H1 (cell line): Measurements from ENCODE around the gene MMP25. TPM values are rescaled to one million over a fixed set of nuclear protein-coding genes. Genes with fewer than 3 reads are reported as not detected.

Source experiments
- BCL11A ChIP-seq, 2 experiments: IDR thresholded peaks; one replicate each; pipeline ENCODE4 v1.6.1; 2011; ENCODE audit warnings: low read depth in 2 of 2, low read length in 2 of 2, mild to moderate bottlenecking in 2 of 2
- CBX5 ChIP-seq: fragments of 300-800, 300-1000 bp; sonication (generic); IDR thresholded peaks from 2 replicates; pipeline ENCODE4 v1.7.1; 2016; ENCODE audit warnings: antibody characterized with exemption, low read length, low read depth
- CHD2 ChIP-seq: IDR thresholded peaks from 2 replicates; pipeline ENCODE4 v1.6.1; 2012; ENCODE audit warnings: low read length, improper control_type of control experiment
- E2F6 ChIP-seq: IDR thresholded peaks from 2 replicates; pipeline ENCODE4 v1.6.1; 2012; ENCODE audit warnings: inconsistent platforms
- JUN ChIP-seq: IDR thresholded peaks from 2 replicates; pipeline ENCODE4 v1.6.1; 2011; ENCODE audit warnings: low read depth, mild to moderate bottlenecking, improper control_type of control experiment, low read length
- KDM1A ChIP-seq: fragments of 200-600, 300-600 bp; sonication (generic); IDR thresholded peaks from 2 replicates; pipeline ENCODE4 v1.7.1; 2016; ENCODE audit warnings: mild to moderate bottlenecking, low read length, borderline replicate concordance
- KDM5A ChIP-seq: fragments of 200-600 bp; IDR thresholded peaks from 2 replicates; pipeline ENCODE4 v1.7.1; 2012; ENCODE audit warnings: mild to moderate bottlenecking, low read length, inconsistent platforms, mixed read lengths
- POLR2A ChIP-seq, 2 experiments: IDR thresholded peaks; 1 replicate in 1 of 2; 2 replicates in 1 of 2; pipeline ENCODE4 v1.6.1; 2011; ENCODE audit warnings: low read depth in 2 of 2, low read length in 2 of 2, mild to moderate bottlenecking in 2 of 2; ENCODE audit errors: control extremely low read depth in 1 of 2
- RAD21 ChIP-seq, 2 experiments: IDR thresholded peaks in 1 of 2; conservative IDR thresholded peaks in 1 of 2; 2 replicates each; pipeline ENCODE4 v1.6.1; 2011; ENCODE audit warnings: low read depth in 2 of 2, low read length in 2 of 2, improper control_type of control experiment in 1 of 2, inconsistent platforms in 1 of 2, mild to moderate bottlenecking in 1 of 2, moderate library complexity in 1 of 2
- SP2 ChIP-seq: IDR thresholded peaks from 2 replicates; pipeline ENCODE4 v1.6.1; 2012; ENCODE audit warnings: mild to moderate bottlenecking, low read length, inconsistent platforms
- TAF7 ChIP-seq: optimal IDR thresholded peaks from 2 replicates; pipeline ENCODE3; 2011; ENCODE audit warnings: low read depth, mild to moderate bottlenecking, inconsistent platforms, low read length, moderate library complexity, borderline replicate concordance
- YY1 ChIP-seq: IDR thresholded peaks from 2 replicates; pipeline ENCODE4 v1.6.1; 2011; ENCODE audit warnings: low read depth, mild to moderate bottlenecking, low read length
- polyA plus RNA-seq, 7 experiments: library from polyadenylated mRNA; depleted of rRNA in 3 of 7; stranded (reverse) in 5 of 7; unstranded in 2 of 7; fragments of >200 nt in 5 of 7; fragments of 200-250 nt in 2 of 7; gene quantifications; 1 replicate in 5 of 7; 2 replicates in 1 of 7; 4 replicates in 1 of 7; pipeline versions ENCODE4 v1.2.1 to v1.2.3, GENCODE V29; 2011 to 2013; ENCODE audit warnings: missing spikeins in 2 of 7, mixed read lengths in 2 of 7
- total RNA-seq: library from RNA; stranded (reverse); fragmentation: NEBNext Ultra II Directional; extraction: Animal tissue kit (Norgen Biotek cat#: 25700); gene quantifications from 2 replicates; pipeline ENCODE4 v1.2.1, GENCODE V29; 2021
- TF ChIP-seq, protein P1 (sequence below): IDR thresholded peaks from 2 replicates; pipeline ENCODE4 v1.6.1; 2012; ENCODE audit warnings: inconsistent platforms

Gene MMP25
- total and polyA plus RNA-seq, 2 of the 8 experiments (the other 6 are each of a cell fraction or from before 2014, with no cell fraction given) = 7.7 to 26.7 TPM

DNA sequence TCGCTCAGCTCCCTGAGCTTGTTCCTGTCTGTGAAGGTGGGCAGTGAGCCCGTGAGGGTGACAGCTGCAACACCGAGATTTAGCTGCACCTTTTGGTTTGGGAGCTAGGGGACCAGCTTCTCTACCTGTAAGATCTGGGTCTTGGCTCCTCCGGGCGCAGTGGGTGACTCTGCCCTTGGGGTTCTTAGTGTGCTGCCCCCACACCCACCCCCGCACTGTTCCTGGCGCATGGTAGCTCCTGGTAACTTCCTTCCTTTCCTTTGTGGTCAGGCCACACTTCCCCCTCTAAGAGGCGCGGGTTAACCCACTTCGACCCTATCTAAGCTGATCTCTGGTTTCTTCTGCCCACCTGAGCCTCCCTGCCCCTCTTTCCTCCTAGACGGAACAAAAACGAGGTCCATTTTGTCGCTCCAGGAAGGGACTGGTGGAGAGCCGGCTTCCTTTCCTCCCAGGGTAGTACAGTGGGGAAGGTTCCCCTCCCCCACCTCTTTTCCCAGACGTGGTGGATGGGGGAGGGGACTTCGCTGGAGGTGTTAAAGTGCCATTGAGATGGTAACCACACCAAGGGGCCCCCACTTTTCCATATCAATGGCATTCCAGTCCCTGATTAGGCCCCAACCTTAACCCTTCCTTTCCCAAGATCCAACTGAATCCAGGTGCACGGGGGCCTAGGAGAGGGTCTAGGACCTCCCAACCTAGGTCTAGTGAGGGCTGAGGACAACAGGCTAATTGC is 38.2 kb upstream of the MMP25 start (continued):
- TF ChIP-seq CHD2 (peak; percentile 83), RAD21 (IDR thresholded peaks at IDR 0.05 in 1 of 2, conservative IDR thresholded peaks at IDR 0.05 in 1 of 2; ENCODE audit: low read depth in 2 of 2, low read length in 2 of 2) (peak in 1 of 2 experiments; percentile 24; a peak in 1 of 4 replicates), KDM5A (no peak), POLR2A (IDR thresholded peaks at IDR 0.05; ENCODE audit: control extremely low read depth in 1 of 2, low read depth in 2 of 2, low read length in 2 of 2) (peak; percentile 84 to 87), YY1 (peak; percentile 80; the same call in 1 of the 2 replicates), SP2 (no peak), JUN (no peak), BCL11A (IDR thresholded peaks at IDR 0.05; ENCODE audit: low read depth in 2 of 2, low read length in 2 of 2) (peak; percentile 87 to 88), TAF7 (peak; percentile 85), E2F6 (peak; percentile 35; the same call in 1 of the 2 replicates), KDM1A (peak; percentile 93), CBX5 (no peak)
- TF ChIP-seq, protein P1, sequence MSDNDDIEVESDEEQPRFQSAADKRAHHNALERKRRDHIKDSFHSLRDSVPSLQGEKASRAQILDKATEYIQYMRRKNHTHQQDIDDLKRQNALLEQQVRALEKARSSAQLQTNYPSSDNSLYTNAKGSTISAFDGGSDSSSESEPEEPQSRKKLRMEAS = peak; percentile 80; the same call in 1 of the 2 replicates
